ENCODE measurements around the gene COG4.

- TF ChIP-seq EZH2 (IDR thresholded peaks at IDR 0.05; ENCODE audit: insufficient read depth, poor library complexity, severe bottlenecking) (no peak), EZH2phosphoT487 (IDR thresholded peaks at IDR 0.05; ENCODE audit: insufficient read depth, low read depth) (no peak)
These were observed 83.2 kb downstream of the COG4 start for GRCh38 chr16:70440009-70440692.

Measured in GM23248 (cell line).